Right lobe of liver (tissue), 6 donors: Measurements from ENCODE around the gene GTPBP2. TPM values are rescaled to one million over a fixed set of nuclear protein-coding genes. Genes with fewer than 3 reads are reported as not detected.

Source experiments
- ATAC-seq, 4 donors: fragments of 200-7000 bp; cut with Tn5 transposase; one replicate each; pipeline ENCODE4 v1.9.1; 2020; ENCODE audit warnings: mild to moderate bottlenecking in 4 of 4, moderate library complexity in 4 of 4
- DNase-seq, 3 donors: peaks; one replicate each; pipeline ENCODE4 v3.0.0-alpha.2; 2020
- H3K27ac ChIP-seq, 3 donors: fragments of 200-600 bp; one replicate each; pipeline ENCODE4 v1.8.0; 2022
- H3K27me3 ChIP-seq, 2 donors: fragments of 200-600 bp; one replicate each; pipeline ENCODE4 v1.8.0; 2022
- H3K36me3 ChIP-seq, 4 donors: fragments of 200-600 bp; sonication (generic) in 1 of 4; one replicate each; pipeline versions ENCODE4 v1.5.1 to v1.8.0; 2017 to 2022; ENCODE audit warnings: control low read depth in 1 of 4
- H3K4me1 ChIP-seq, 4 donors: fragments of 200-600 bp; sonication (generic) in 1 of 4; one replicate each; pipeline versions ENCODE4 v1.5.1 to v1.8.0; 2017 to 2022; ENCODE audit warnings: control low read depth in 1 of 4
- H3K4me3 ChIP-seq, 3 donors: fragments of 200-600 bp; one replicate each; pipeline ENCODE4 v1.8.0; 2022
- H3K9me3 ChIP-seq, 4 donors: fragments of 200-600 bp; sonication (generic) in 1 of 4; one replicate each; pipeline versions ENCODE4 v1.5.1 to v1.8.0; 2017 to 2022; ENCODE audit warnings: control low read depth in 1 of 4
- CTCF ChIP-seq, 4 donors: fragments of 200-600 bp in 3 of 4; fragments of 450-650 bp in 1 of 4; IDR thresholded peaks; one replicate each; pipeline versions ENCODE4 v1.5.1 to v1.8.0; 2016 to 2022; ENCODE audit warnings: antibody characterized with exemption in 4 of 4, mild to moderate bottlenecking in 2 of 4
- POLR2A ChIP-seq: fragments of 450-650 bp; IDR thresholded peaks from one replicate; pipeline ENCODE4 v1.6.1; 2017; ENCODE audit warnings: antibody characterized with exemption, mild to moderate bottlenecking
- WGBS: methylation state at CpG from one replicate; pipeline ENCODE4 v1.1.6; 2018; ENCODE audit warnings: low coverage, low lambda C conversion rate; ENCODE audit not compliant: insufficient coverage; ENCODE audit errors: missing lambda C conversion rate; 5-methylcytosine and 5-hydroxymethylcytosine counted together
- intact Hi-C, 2 donors: fragments of 100-400 bp; cut with DNase I; formaldehyde crosslinking; loops; one replicate each; pipeline versions ENCODE4 v1.11.2 to v1.14.1; 2022
- total RNA-seq, 6 experiments: library from RNA; depleted of rRNA in 2 of 6; stranded (reverse); fragments of >200 nt in 2 of 6; fragmentation: NEBNext Ultra II Directional in 3 of 6; extraction: Animal tissue kit (Norgen Biotek cat#: 25700) in 3 of 6; gene quantifications; one replicate each; pipeline versions ENCODE4 v1.1.0 to v1.2.4, GENCODE V29; 2016 to 2023
- donor health status: DM: no; HTN: yes; CAD: no.
- donor health status: DM: no; HTN: no; CAD: no.
- donor health status: DM: no; HTN: no; CAD: no.
- donor health status: DM: no; HTN: yes; CAD: no.
- donor health status: DM: no; HTN: yes; CAD: no.

Gene GTPBP2
- total RNA-seq, 6 experiments from 2014 or later, result 12.5 to 39.9 (median 19.2) TPM

- 96% methylated on average over 11 of the region's 16 CpGs for WGBS
- no peaks in the 10 kb centered on the region for H3K9me3 ChIP-seq
- ATAC-seq, result no peak
- peaks cover 0 to 19% (median 9%) of the 10 kb centered on the region in 4 donors for H3K4me1 ChIP-seq
- no peak overlapping the region for H3K4me3 ChIP-seq
- no peak overlapping the region for H3K27ac ChIP-seq
- peaks cover 0 to 51% (median 31%) of the 10 kb centered on the region in 4 donors for H3K36me3 ChIP-seq
- TF ChIP-seq POLR2A (no peak), CTCF (IDR thresholded peaks at IDR 0.05) (no peak)
- DNase-seq, result no peak
- no peaks in the 10 kb centered on the region for H3K27me3 ChIP-seq
- intact Hi-C loops, result no loop called here
Observed at GRCh38 chr6:43625393-43625992, 3.6 kb downstream of the GTPBP2 start.

GRCh38 chr6:43624786-43625288, 4.2 kb downstream of the GTPBP2 start:
- Histone ChIP-seq H3K27ac (no peak overlapping the region), H3K36me3 (peaks cover 0 to 52% (median 34%) of the 10 kb centered on the region in 4 donors), H3K27me3 (no peaks in the 10 kb centered on the region), H3K4me3 (no peak overlapping the region), H3K4me1 (peaks cover 0 to 15% (median 7%) of the 10 kb centered on the region in 4 donors), H3K9me3 (no peaks in the 10 kb centered on the region)
- no peak for ATAC-seq
- WGBS, result no CpG with 5 or more reads among the region's 7 CpGs
- intact Hi-C loops, result no loop called here
- DNase-seq, result no peak
- TF ChIP-seq POLR2A, result no peak
- no peak for TF ChIP-seq CTCF (IDR thresholded peaks at IDR 0.05)

- 98% methylated on average over 6 of the region's 12 CpGs for WGBS
- Histone ChIP-seq H3K27ac (no peak overlapping the region), H3K4me3 (no peak overlapping the region), H3K27me3 (no peaks in the 10 kb centered on the region), H3K4me1 (peaks cover 0 to 15% (median 7%) of the 10 kb centered on the region in 4 donors), H3K36me3 (peaks cover 0 to 53% (median 35%) of the 10 kb centered on the region in 4 donors), H3K9me3 (no peaks in the 10 kb centered on the region)
- no peak for DNase-seq
- no peak for ATAC-seq
- intact Hi-C loops, result no loop called here
- TF ChIP-seq POLR2A (no peak), CTCF (IDR thresholded peaks at IDR 0.05) (no peak)
Observed at GRCh38 chr6:43623880-43624785, 4.9 kb downstream of the GTPBP2 start.

GRCh38 chr6:43622541-43622940, 6.5 kb downstream of the GTPBP2 start:
- Histone ChIP-seq H3K9me3 (no peaks in the 10 kb centered on the region), H3K27me3 (no peaks in the 10 kb centered on the region), H3K4me1 (peaks cover 0 to 9% (median 4%) of the 10 kb centered on the region in 4 donors), H3K4me3 (no peak overlapping the region), H3K36me3 (peaks cover 0 to 53% (median 35%) of the 10 kb centered on the region in 4 donors), H3K27ac (no peak overlapping the region)
- TF ChIP-seq CTCF (IDR thresholded peaks at IDR 0.05) (no peak), POLR2A (no peak)
- DNase-seq, result no peak
- intact Hi-C loops, result no loop called here
- no peak for ATAC-seq
- WGBS, result 91% methylated on average over 9 of the region's 10 CpGs
